ENCODE measurements around the gene NOX3.

NOX3 gene

DNA sequence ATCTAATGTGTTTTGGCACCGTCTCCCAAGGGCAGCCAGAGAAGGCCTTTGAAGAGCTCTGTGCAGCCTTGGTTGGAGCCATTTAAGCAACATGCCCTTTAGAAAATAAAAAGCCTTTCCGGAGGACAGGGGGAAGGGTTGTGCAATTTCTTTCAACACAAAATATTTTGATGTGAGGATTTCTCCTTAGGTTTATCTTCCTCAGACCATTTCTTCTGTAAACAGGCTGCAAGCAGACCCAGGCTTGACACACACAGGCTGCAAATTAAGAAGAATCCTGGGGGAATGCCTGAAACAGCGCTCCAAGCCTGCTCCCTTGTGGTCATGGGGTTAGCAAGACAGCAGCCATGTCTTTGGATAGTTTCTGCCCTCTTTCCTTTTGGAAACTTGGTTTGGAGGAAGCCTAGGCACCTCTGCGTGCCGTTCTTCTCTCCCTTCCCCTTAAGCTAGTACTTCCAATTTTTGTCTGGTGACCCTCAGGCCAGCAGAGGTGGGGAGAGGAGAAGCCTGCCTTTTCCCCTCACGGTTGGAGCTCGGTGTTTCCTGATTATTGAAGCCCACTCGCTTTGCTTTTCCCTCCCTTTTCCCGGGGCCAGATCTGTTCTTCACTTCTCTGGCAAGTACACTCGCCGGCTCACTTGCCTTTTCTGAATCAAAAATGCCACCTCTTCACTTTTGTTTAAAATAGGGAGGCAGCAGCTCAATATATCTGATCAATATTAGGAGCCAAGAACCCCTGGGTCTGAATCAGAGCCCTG lies 39.6 kb upstream of the NOX3 start:
- Histone ChIP-seq H3K9ac (ENCODE audit: low read length) (no peak overlapping the region), H3K4me3 (ENCODE audit: low read length) (no peak overlapping the region), H3K36me3 (replicated peaks; ENCODE audit: insufficient read depth, low read length) (no peaks in the 10 kb centered on the region), H4K20me1 (ENCODE audit: insufficient read depth, low read length) (no peaks in the 10 kb centered on the region), H3K9me3 (replicated peaks; ENCODE audit: insufficient read depth, low read length) (no peaks in the 10 kb centered on the region), H3F3A (ENCODE audit: insufficient read depth, low read length) (no peaks in the 10 kb centered on the region), H2AFZ (ENCODE audit: low read length) (no peak overlapping the region), H3K27ac (ENCODE audit: low read length) (no peak overlapping the region), H3K9me2 (replicated peaks; ENCODE audit: insufficient read depth, low read length) (no peaks in the 10 kb centered on the region), H3K4me2 (ENCODE audit: low read depth, low read length) (no peak overlapping the region), H3K4me1 (ENCODE audit: low read length) (no peaks in the 10 kb centered on the region), H3K27me3 (replicated peaks; ENCODE audit: insufficient read depth, low read length) (no peaks in the 10 kb centered on the region), H3K79me2 (ENCODE audit: low read length) (no peaks in the 10 kb centered on the region)
- DNase-seq, result no peak
- TF ChIP-seq EZH2phosphoT487 (IDR thresholded peaks at IDR 0.05; ENCODE audit: low read length), result no peak
- no peak for TF ChIP-seq EZH2 (optimal IDR thresholded peaks at IDR 0.05; ENCODE audit: low read depth, low read length)
- TF ChIP-seq, protein P1, sequence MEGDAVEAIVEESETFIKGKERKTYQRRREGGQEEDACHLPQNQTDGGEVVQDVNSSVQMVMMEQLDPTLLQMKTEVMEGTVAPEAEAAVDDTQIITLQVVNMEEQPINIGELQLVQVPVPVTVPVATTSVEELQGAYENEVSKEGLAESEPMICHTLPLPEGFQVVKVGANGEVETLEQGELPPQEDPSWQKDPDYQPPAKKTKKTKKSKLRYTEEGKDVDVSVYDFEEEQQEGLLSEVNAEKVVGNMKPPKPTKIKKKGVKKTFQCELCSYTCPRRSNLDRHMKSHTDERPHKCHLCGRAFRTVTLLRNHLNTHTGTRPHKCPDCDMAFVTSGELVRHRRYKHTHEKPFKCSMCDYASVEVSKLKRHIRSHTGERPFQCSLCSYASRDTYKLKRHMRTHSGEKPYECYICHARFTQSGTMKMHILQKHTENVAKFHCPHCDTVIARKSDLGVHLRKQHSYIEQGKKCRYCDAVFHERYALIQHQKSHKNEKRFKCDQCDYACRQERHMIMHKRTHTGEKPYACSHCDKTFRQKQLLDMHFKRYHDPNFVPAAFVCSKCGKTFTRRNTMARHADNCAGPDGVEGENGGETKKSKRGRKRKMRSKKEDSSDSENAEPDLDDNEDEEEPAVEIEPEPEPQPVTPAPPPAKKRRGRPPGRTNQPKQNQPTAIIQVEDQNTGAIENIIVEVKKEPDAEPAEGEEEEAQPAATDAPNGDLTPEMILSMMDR (IDR thresholded peaks at IDR 0.05; ENCODE audit: low read length), result no peak

DNA sequence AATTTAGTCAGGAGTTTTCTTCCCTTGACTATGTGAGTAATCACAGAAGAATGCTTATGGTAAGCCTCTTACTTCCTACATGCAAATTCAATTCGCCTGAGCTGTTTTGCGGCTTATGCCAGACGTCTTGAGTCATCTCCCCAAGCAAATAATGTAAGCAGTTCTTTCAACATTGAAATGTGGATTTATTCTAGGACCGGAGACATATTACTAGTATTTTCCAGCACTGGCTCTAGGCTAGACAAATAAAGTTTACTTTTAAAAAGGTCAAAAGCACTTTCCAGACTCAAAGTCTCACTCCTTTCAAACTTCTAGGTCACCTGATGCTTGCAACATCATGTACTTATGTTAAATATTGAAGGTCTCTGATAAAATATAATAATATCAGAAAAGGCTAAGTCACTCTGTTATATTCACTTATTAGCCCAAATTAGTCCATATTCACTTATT lies 38.1 kb upstream of the NOX3 start:
- Histone ChIP-seq H3K4me3 (ENCODE audit: low read length) (no peak overlapping the region), H2AFZ (ENCODE audit: low read length) (no peak overlapping the region), H3K36me3 (replicated peaks; ENCODE audit: insufficient read depth, low read length) (no peaks in the 10 kb centered on the region), H3K9me2 (replicated peaks; ENCODE audit: insufficient read depth, low read length) (no peaks in the 10 kb centered on the region), H3K79me2 (ENCODE audit: low read length) (no peaks in the 10 kb centered on the region), H3K9ac (ENCODE audit: low read length) (no peak overlapping the region), H3K4me1 (ENCODE audit: low read length) (no peaks in the 10 kb centered on the region), H3K27me3 (replicated peaks; ENCODE audit: insufficient read depth, low read length) (no peaks in the 10 kb centered on the region), H3K4me2 (ENCODE audit: low read depth, low read length) (no peak overlapping the region), H4K20me1 (ENCODE audit: insufficient read depth, low read length) (no peaks in the 10 kb centered on the region), H3K9me3 (replicated peaks; ENCODE audit: insufficient read depth, low read length) (no peaks in the 10 kb centered on the region), H3K27ac (ENCODE audit: low read length) (no peak overlapping the region), H3F3A (ENCODE audit: insufficient read depth, low read length) (no peaks in the 10 kb centered on the region)
- DNase-seq, result peak; percentile 24
- TF ChIP-seq EZH2phosphoT487 (IDR thresholded peaks at IDR 0.05; ENCODE audit: low read length) (no peak), EZH2 (optimal IDR thresholded peaks at IDR 0.05; ENCODE audit: low read depth, low read length) (no peak)
- TF ChIP-seq, protein P1 (IDR thresholded peaks at IDR 0.05; ENCODE audit: low read length), result no peak

DNA sequence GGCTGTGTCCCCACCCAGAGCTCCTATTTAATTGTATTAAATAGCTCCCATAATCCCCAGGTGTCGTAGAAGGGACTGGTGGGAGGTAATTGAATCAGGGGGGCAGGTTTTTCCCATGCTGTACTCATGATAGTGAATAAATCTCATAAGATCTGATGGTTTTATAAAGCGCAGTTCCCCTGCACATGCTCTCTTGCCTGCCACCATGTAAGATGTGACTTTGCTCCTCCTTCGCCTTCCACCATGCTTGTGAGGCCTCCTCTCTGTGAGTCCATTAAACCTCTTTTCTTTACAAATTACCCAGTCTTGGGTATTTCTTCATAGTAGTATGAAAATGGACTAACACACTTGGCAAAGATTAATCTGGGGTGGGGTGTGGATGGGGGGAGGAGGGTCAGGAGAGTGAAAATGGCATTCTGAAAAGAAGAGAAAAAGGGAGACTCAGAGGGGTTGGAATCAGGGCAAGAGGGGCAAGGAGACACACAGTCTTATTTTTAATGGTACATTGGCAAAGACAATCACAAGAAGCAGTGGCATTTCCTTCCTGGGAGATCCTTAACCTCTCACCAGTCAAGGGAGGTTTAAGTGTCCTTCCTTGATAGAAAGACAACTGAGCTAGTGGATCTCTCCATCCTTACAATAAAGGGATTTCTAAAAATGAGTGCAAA lies 37.5 kb upstream of the NOX3 start:
- Histone ChIP-seq H3K4me2 (ENCODE audit: low read depth, low read length) (no peak overlapping the region), H3K4me3 (ENCODE audit: low read length) (no peak overlapping the region), H2AFZ (ENCODE audit: low read length) (no peak overlapping the region)

More for the DNA sequence above, 37.5 kb upstream of the NOX3 start:
- Histone ChIP-seq H3K9me2 (replicated peaks; ENCODE audit: insufficient read depth, low read length) (no peaks in the 10 kb centered on the region), H3K9ac (ENCODE audit: low read length) (no peak overlapping the region), H4K20me1 (ENCODE audit: insufficient read depth, low read length) (no peaks in the 10 kb centered on the region), H3K36me3 (replicated peaks; ENCODE audit: insufficient read depth, low read length) (no peaks in the 10 kb centered on the region), H3K4me1 (ENCODE audit: low read length) (no peaks in the 10 kb centered on the region), H3K27me3 (replicated peaks; ENCODE audit: insufficient read depth, low read length) (no peaks in the 10 kb centered on the region), H3K9me3 (replicated peaks; ENCODE audit: insufficient read depth, low read length) (no peaks in the 10 kb centered on the region), H3F3A (ENCODE audit: insufficient read depth, low read length) (no peaks in the 10 kb centered on the region), H3K79me2 (ENCODE audit: low read length) (no peaks in the 10 kb centered on the region), H3K27ac (ENCODE audit: low read length) (no peak overlapping the region)
- TF ChIP-seq, protein P1 (IDR thresholded peaks at IDR 0.05; ENCODE audit: low read length), result no peak
- TF ChIP-seq EZH2phosphoT487 (IDR thresholded peaks at IDR 0.05; ENCODE audit: low read length) (no peak), EZH2 (optimal IDR thresholded peaks at IDR 0.05; ENCODE audit: low read depth, low read length) (no peak)
- DNase-seq, result no peak

Data from MM.1S (cell line).